HCT116 (cell line): ENCODE data around the gene PRPF18.

ENCODE experiments used
- CTCF ChIP-seq, 3 experiments: fragments of 200-600 bp in 1 of 3; sonication (generic) in 1 of 3; IDR thresholded peaks in 2 of 3; conservative IDR thresholded peaks in 1 of 3; 2 replicates each; pipeline ENCODE4 v1.5.1; 2012 to 2017; ENCODE audit warnings: low read depth in 2 of 3, low read length in 2 of 3, antibody characterized with exemption in 1 of 3, borderline replicate concordance in 1 of 3, control low read depth in 1 of 3, mild to moderate bottlenecking in 1 of 3, mixed read lengths in 1 of 3, mixed run types in 1 of 3, moderate library complexity in 1 of 3; ENCODE audit not compliant: insufficient read depth in 1 of 3
- EZH2 ChIP-seq: fragments of 200-600 bp; sonication (generic); IDR thresholded peaks from 2 replicates; pipeline ENCODE4 v1.6.1; 2017; ENCODE audit warnings: antibody characterized with exemption, mixed run types
- MAX ChIP-seq: IDR thresholded peaks from 2 replicates; pipeline ENCODE4 v1.6.1; 2012
- POLR2AphosphoS5 ChIP-seq: IDR thresholded peaks from 2 replicates; pipeline ENCODE4 v1.6.1; 2011; ENCODE audit warnings: mild to moderate bottlenecking, low read depth, low read length, moderate library complexity
- REST ChIP-seq: IDR thresholded peaks from 2 replicates; pipeline ENCODE4 v1.6.1; 2012; ENCODE audit warnings: low read depth
- SRF ChIP-seq: IDR thresholded peaks from 2 replicates; pipeline ENCODE4 v1.6.1; 2012; ENCODE audit warnings: low read depth

GRCh38 chr10:13644866-13645265 lies 58.1 kb downstream of the PRPF18 start:
- TF ChIP-seq REST (no peak), EZH2 (no peak), CTCF (IDR thresholded peaks at IDR 0.05 in 2 of 3, conservative IDR thresholded peaks at IDR 0.05 in 1 of 3; ENCODE audit: borderline replicate concordance in 1 of 3, insufficient read depth in 1 of 3, low read depth in 2 of 3, low read length in 2 of 3) (no peak), MAX (no peak), SRF (no peak), POLR2AphosphoS5 (no peak)
